ENCODE measurements around the gene AFMID. TPM values are rescaled to one million over a fixed set of nuclear protein-coding genes. Genes with fewer than 3 reads are reported as not detected.

AFMID gene
- total RNA-seq, 1 experiment from 2014 or later: 65.0 TPM

DNA sequence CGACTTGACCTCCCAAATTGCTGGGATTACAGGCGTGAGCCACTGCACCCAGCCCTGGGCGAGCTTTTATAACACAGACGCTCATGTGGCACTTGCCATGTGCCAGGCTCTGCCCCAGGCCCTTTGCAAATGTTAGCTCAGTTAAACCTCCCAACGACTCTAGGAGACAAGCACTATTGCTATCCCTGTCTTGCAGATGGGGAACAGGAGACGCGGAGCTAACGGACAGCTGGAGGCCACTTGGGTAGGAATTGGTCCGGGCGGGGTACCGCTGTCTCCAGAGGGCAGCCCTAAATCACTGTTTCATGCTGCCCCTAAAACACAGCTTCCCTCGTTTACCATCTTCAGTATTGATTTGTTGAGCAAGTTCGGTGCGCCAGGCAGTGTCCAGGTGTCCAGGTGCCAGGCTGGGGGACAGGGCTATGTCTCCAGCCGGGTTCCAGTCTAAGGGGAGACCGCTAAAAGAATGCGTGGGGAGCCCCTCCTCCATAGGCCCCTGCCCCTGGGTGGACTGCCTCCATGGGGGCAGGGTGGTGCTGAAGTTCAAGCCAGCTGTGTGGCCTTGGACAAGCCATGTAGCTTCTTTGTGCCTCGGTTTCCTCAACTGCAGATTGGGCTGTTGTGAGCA is 68.0 kb downstream of the AFMID start:
- peaks cover 16% of the 10 kb centered on the region for H3K4me1 ChIP-seq (ENCODE audit: insufficient read depth, low read length, poor library complexity, severe bottlenecking)

DNA sequence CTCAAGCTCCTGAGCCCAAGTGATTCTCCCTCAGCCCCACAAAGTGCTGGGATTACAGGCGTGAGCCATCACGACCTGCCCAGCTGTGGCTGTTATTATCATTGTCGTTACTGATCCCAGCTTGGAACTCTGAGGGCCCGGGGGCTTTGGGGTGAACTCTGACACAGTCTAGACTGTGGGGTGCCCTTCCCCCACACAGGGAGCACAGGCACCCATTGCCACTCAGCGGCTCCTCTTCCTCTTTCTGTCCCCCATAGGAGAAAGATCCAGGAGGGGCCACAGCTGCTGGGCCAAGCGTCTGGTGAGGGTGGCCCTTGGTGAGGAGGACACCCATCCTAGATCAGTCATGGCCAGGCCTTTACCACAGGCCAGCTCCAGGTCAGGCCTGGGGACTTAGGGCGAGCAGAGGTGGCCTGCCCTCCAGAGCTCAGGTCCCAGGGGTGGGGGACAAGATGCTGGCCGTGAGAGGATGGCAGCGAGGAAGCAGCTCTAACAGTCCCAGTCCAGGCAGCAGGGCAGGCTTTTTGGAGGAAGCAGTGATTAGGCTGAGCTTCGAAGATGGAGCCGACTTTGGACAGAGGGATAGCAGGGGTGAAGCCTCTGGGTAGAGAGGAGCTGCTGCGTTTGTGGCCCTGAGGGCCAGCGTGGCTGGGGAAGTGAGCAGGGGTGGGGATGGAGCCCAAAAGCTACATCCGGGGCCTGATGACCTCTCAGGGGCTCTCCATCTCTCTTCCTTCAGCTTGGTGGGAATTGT is 69.0 kb downstream of the AFMID start:
- peaks cover 16% of the 10 kb centered on the region for H3K4me1 ChIP-seq (ENCODE audit: insufficient read depth, low read length, poor library complexity, severe bottlenecking)
- H3K9me3 ChIP-seq (ENCODE audit: low read depth, low read length, poor library complexity, severe bottlenecking): no peaks in the 10 kb centered on the region
- BruUV-seq (replicated peaks): no TSS peak
- no peak overlapping the region for H3K27ac ChIP-seq (ENCODE audit: low read depth, low read length, poor library complexity, severe bottlenecking)
- CTCF ChIA-PET: no interaction called here
- H3K27me3 ChIP-seq (replicated peaks; ENCODE audit: insufficient read depth, low read depth, low read length, poor library complexity): no peaks in the 10 kb centered on the region
- no peak for TF ChIP-seq EZH2 (IDR thresholded peaks at IDR 0.05; ENCODE audit: borderline replicate concordance, low read depth, low read length, poor library complexity, severe bottlenecking)
- TF ChIP-seq, protein P1, sequence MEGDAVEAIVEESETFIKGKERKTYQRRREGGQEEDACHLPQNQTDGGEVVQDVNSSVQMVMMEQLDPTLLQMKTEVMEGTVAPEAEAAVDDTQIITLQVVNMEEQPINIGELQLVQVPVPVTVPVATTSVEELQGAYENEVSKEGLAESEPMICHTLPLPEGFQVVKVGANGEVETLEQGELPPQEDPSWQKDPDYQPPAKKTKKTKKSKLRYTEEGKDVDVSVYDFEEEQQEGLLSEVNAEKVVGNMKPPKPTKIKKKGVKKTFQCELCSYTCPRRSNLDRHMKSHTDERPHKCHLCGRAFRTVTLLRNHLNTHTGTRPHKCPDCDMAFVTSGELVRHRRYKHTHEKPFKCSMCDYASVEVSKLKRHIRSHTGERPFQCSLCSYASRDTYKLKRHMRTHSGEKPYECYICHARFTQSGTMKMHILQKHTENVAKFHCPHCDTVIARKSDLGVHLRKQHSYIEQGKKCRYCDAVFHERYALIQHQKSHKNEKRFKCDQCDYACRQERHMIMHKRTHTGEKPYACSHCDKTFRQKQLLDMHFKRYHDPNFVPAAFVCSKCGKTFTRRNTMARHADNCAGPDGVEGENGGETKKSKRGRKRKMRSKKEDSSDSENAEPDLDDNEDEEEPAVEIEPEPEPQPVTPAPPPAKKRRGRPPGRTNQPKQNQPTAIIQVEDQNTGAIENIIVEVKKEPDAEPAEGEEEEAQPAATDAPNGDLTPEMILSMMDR (conservative IDR thresholded peaks at IDR 0.05; ENCODE audit: low read depth, low read length): no peak
- POLR2A ChIA-PET (ENCODE audit: low non-redundant PET): interaction anchor here (0.5 kb wide), 1 partner anchor 1021 kb away, joined by 3 read pairs; no protein-coding TSS in a partner anchor
- DNase-seq (ENCODE audit: low spot score): no peak
- H3K4me3 ChIP-seq (ENCODE audit: low read depth, low read length, poor library complexity, severe bottlenecking): no peak overlapping the region
- H3K36me3 ChIP-seq (ENCODE audit: insufficient read depth, low read length, poor library complexity, severe bottlenecking): no peaks in the 10 kb centered on the region
- intact Hi-C loops (cut with micrococcal nuclease; ENCODE audit: unreplicated experiment): no loop called here

More for the DNA sequence above, 68.0 kb downstream of the AFMID start:
- POLR2A ChIA-PET (ENCODE audit: low non-redundant PET): no interaction called here
- H3K27ac ChIP-seq (ENCODE audit: low read depth, low read length, poor library complexity, severe bottlenecking): no peak overlapping the region
- H3K9me3 ChIP-seq (ENCODE audit: low read depth, low read length, poor library complexity, severe bottlenecking): no peaks in the 10 kb centered on the region
- no peak overlapping the region for H3K4me3 ChIP-seq (ENCODE audit: low read depth, low read length, poor library complexity, severe bottlenecking)
- no TSS peak for BruUV-seq (replicated peaks)
- CTCF ChIA-PET: no interaction called here
- TF ChIP-seq, protein P1 (conservative IDR thresholded peaks at IDR 0.05; ENCODE audit: low read depth, low read length): no peak
- no peak for TF ChIP-seq EZH2 (IDR thresholded peaks at IDR 0.05; ENCODE audit: borderline replicate concordance, low read depth, low read length, poor library complexity, severe bottlenecking)
- DNase-seq (ENCODE audit: low spot score): no peak
- no peaks in the 10 kb centered on the region for H3K36me3 ChIP-seq (ENCODE audit: insufficient read depth, low read length, poor library complexity, severe bottlenecking)
- intact Hi-C loops (cut with micrococcal nuclease; ENCODE audit: unreplicated experiment): no loop called here
- no peaks in the 10 kb centered on the region for H3K27me3 ChIP-seq (replicated peaks; ENCODE audit: insufficient read depth, low read depth, low read length, poor library complexity)

DNA sequence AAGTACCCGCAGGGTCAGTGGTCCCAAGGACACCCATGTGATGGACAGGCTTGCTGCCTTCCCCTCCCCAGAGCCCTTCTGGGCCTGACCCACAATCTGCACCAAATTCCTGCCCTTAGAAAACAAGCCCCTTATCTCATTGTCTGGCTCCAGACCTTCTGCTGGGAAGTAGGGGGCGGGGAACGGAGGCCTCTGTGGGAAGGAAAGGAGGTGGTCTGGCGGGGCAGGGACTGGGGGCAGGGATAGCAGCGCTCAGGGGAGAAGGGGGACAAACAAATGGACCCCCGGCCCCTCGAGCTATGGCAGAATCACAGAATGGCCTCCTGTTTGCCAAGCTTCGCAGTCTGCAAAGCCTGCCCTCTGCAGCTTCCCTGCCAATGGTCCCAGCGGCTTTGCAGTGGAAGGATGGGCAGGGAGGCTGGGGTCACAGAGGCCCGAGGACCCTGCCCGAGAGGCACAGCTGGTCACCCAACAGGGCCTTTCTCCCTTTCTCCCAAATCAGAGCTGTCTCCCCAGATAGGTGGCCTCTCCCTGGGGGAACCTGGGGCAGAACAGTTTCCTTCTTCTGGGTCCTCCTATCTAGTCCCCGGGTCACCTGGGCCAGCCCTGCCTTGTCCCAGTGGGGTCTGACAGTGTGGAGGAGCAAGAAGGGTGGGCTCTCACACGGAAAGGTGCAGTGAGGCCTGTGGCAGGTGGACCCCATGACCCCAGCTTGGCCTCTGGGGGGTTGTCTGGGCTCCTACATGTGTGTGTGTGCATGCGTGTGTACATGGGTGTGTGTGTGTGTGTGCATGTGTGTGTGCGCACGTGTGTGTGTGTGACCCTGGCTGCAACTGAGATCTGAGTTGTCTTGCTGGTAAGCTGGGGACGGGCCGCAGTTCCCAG is 69.8 kb downstream of the AFMID start:
- ChIA-PET POLR2A (ENCODE audit: low non-redundant PET) (interaction anchor here (0.5 kb wide), 1 partner anchor 1022 kb away, joined by 3 read pairs; no protein-coding TSS in a partner anchor), CTCF (no interaction called here)
- Histone ChIP-seq H3K27ac (ENCODE audit: low read depth, low read length, poor library complexity, severe bottlenecking) (peak overlapping the region; percentile 23), H3K4me3 (ENCODE audit: low read depth, low read length, poor library complexity, severe bottlenecking) (no peak overlapping the region), H3K9me3 (ENCODE audit: low read depth, low read length, poor library complexity, severe bottlenecking) (no peaks in the 10 kb centered on the region), H3K4me1 (ENCODE audit: insufficient read depth, low read length, poor library complexity, severe bottlenecking) (peaks cover 16% of the 10 kb centered on the region), H3K27me3 (replicated peaks; ENCODE audit: insufficient read depth, low read depth, low read length, poor library complexity) (no peaks in the 10 kb centered on the region), H3K36me3 (ENCODE audit: insufficient read depth, low read length, poor library complexity, severe bottlenecking) (no peaks in the 10 kb centered on the region)
- intact Hi-C loops (cut with micrococcal nuclease; ENCODE audit: unreplicated experiment): no loop called here
- TF ChIP-seq EZH2 (IDR thresholded peaks at IDR 0.05; ENCODE audit: borderline replicate concordance, low read depth, low read length, poor library complexity, severe bottlenecking): no peak
- no peak for DNase-seq (ENCODE audit: low spot score)
- no TSS peak for BruUV-seq (replicated peaks)

Other genes with a start within 250 kb of the AFMID start
- 26.7 and 30.2 TPM in 2 replicates for gene TNRC6C, start 228.7 kb upstream of the AFMID start, total RNA-seq (2021)
- gene TMC6, start 58.6 kb upstream of the AFMID start, total RNA-seq (2021): 21.2 and 22.9 TPM in 2 replicates
- 0.32 and 1.0 TPM in 2 replicates for gene TMC8, start 56.6 kb upstream of the AFMID start, total RNA-seq (2021)
- gene C17orf99, start 41.0 kb upstream of the AFMID start, total RNA-seq (2021): not detected in 2 replicates
- 55.3 and 59.7 TPM in 2 replicates for gene SYNGR2, start 18.8 kb upstream of the AFMID start, total RNA-seq (2021)
- 133 and 136 TPM in 2 replicates for gene TK1, start 310 bp upstream of the AFMID start, total RNA-seq (2021)
- gene BIRC5, start 26.9 kb downstream of the AFMID start, total RNA-seq (2021): 158 and 160 TPM in 2 replicates
- not detected in 2 replicates for gene TMEM235, start 44.3 kb downstream of the AFMID start, total RNA-seq (2021)
- gene SOCS3, start 172.7 kb downstream of the AFMID start, total RNA-seq (2021): 7.2 and 9.5 TPM in 2 replicates
- 42.5 and 44.2 TPM in 2 replicates for gene PGS1, start 191.3 kb downstream of the AFMID start, total RNA-seq (2021)